Measurements from ENCODE around the gene TRIM64C. TPM values are rescaled to one million over a fixed set of nuclear protein-coding genes. Genes with fewer than 3 reads are reported as not detected.
"Not testable (repeated sequence)": the region's sequence is repeated elsewhere in the genome, so short reads cannot be mapped to it uniquely, and the experiment has no call there.

The TRIM64C gene, protein sequence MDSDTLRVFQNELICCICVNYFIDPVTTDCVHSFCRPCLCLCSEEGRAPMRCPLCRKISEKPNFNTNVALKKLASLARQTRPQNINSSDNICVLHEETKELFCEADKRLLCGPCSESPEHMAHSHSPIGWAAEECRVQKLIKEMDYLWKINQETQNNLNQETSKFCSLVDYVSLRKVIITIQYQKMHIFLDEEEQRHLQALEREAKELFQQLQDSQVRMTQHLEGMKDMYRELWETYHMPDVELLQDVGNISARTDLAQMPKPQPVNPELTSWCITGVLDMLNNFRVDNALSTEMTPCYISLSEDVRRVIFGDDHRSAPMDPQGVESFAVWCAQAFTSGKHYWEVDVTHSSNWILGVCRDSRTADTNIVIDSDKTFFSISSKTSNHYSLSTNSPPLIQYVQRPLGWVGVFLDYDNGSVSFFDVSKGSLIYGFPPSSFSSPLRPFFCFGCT
- not detected for total RNA-seq

DNA sequence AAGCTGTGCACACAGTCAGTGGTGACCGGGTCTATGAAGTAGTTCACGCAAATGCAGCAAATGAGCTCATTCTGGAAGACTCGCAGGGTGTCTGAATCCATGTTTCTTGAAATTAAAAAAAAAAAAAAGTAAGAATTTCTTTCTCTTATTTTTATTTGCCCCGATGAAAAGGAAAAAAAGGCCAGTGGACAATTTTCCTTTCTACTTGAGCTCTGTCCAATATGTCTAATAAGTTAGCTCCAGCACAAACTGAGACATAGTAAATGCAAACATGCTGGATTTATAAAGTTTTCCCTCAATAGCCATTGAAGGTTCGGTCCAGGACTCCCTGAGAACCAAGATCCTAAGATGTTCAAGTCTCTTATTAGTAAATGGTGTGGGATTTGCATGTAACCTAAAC is at the start of gene TRIM64C:
TRIM64C (minus strand) TSS at position 101 of the 400 bp plus-strand sequence; CDS start at position 101, 0 bp downstream.
- H3K4me1 ChIP-seq; H3K9me3 ChIP-seq; H3K36me3 ChIP-seq; H3K27ac ChIP-seq (replicated peaks in 1 of 4); H3K4me3 ChIP-seq; H3K27me3 ChIP-seq; DNase-seq (ENCODE audit: extremely low spot score); intact Hi-C loops (cut with DNase I): not testable (repeated sequence)
- 76% methylated on average over 5 of the region's 5 CpGs for WGBS

DNA sequence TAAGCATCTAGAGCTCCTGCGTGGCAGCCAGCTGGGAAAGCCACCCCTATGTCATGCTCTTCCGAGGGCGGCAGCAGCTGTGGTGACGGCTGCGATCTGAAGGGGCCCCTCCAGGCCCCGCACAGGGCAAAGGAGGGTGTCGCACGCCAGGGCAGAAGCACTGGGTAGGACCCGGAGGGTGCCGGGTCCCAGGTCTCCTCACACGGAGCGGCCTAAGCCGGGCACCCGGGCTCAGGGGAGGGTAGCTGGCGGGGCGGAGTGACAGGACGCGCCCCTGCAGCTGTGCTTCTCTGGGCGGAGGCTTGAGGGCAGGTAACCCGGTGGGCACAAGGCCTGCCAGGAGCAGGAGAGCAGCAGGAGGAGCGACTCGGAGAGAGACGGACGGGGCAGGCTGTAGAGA is 43.4 kb upstream of the TRIM64C start:
- DNase-seq (ENCODE audit: extremely low spot score); H3K27me3 ChIP-seq; H3K4me1 ChIP-seq; intact Hi-C loops (cut with DNase I); H3K4me3 ChIP-seq; H3K36me3 ChIP-seq; H3K27ac ChIP-seq (replicated peaks in 1 of 4); H3K9me3 ChIP-seq: not testable (repeated sequence)
- 94% methylated on average over 16 of the region's 24 CpGs for WGBS

DNA sequence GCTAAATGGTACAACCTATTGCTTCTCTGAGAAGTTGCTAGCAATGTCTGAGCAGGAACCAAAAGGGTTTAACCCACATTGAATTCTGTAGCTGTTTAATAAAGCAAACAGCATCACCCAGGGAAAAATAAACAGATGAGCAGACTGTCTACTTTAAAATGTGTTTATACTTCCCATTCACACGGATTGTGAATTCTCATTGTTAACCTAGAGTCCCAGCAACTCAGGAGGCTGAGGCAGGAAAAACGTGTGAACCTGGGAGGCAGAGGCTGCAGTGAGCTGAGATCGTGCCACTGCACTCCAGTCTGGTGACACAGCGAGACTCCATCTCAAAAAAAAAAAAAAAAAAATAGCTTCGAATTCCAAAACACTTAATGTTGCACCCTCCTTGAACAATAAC is 11.0 kb upstream of the TRIM64C start:
- DNase-seq (ENCODE audit: extremely low spot score); H3K4me3 ChIP-seq; H3K27ac ChIP-seq (replicated peaks in 1 of 4); H3K36me3 ChIP-seq; H3K9me3 ChIP-seq; intact Hi-C loops (cut with DNase I); H3K4me1 ChIP-seq; H3K27me3 ChIP-seq: not testable (repeated sequence)
- WGBS: 64% methylated on average over 5 of the region's 5 CpGs

DNA sequence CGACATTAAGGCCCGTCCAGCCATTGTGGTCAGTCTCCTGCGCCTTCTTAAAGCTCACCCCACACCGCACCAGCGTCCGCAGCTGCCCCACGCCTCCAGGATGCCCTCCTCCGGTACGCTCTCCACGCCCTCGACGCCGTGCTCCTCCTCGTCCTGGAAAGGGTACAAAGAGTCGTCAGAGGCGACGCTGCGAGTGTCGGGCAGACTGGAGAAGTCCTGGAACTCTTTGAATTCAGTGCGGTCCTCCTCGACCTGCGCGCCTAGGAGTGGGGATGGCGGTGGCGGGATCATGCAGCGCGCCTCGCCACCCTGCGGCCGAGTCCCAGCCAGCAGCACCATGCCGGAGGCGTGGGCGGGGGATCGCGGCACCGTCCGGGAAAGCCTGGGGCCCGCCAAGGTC is 9.1 kb downstream of the TRIM64C start:
- H3K9me3 ChIP-seq; intact Hi-C loops (cut with DNase I); DNase-seq (ENCODE audit: extremely low spot score); H3K36me3 ChIP-seq; H3K4me1 ChIP-seq; H3K27ac ChIP-seq (replicated peaks in 1 of 4); H3K4me3 ChIP-seq: not testable (repeated sequence)
- WGBS: 64% methylated on average over 30 of the region's 38 CpGs
- peaks cover 0 to 23% (median 0%) of the 10 kb centered on the region in 4 donors for H3K27me3 ChIP-seq

DNA sequence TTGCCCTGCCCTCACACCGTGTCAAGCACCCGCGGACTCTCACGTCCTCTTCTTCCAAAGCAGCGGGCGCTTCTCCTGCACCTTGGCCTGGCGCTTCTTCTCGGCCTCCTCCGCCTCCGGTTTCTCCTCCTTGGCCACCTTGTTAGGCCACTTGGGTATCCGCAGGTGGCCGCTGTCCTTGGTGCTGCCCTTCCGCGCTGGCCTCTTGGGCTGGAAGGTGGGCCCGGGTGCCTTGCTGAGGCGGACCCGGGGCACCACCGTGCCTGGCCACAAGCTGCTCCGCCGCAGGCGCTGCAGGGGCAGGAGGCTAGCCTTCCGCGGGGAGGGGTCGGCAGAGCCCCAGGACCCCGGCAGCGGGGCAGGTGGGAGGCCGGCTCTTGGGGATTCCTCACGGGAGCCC is 10.7 kb downstream of the TRIM64C start:
- intact Hi-C loops (cut with DNase I): not testable (repeated sequence)

DNA sequence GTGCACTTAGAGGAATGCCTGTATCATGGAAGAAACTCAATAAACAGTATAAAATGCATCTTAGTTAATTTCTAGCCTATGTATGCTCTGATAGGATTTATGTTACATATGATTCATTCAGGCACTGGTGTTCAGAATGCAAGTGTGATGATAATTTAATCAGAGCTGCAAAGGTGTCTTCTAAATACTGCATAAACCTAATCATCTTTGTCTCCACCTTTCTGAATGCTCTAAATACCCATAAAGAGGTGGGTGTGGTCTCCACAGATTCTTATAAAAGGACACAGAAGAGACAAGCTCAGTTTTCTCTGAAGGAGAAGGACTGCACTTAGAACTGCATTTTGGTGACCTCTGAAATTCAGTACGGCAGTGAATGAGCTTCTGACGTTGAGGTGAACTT is 30.4 kb downstream of the TRIM64C start, which contains the start of gene TRIM49B:
TRIM49B (plus strand) TSS at position 301 of the 400 bp plus-strand sequence. CDS start 2,777 bp downstream, outside the sequence.
- H3K4me1 ChIP-seq; DNase-seq (ENCODE audit: extremely low spot score); H3K4me3 ChIP-seq; H3K27ac ChIP-seq (replicated peaks in 1 of 4); H3K9me3 ChIP-seq; H3K27me3 ChIP-seq; intact Hi-C loops (cut with DNase I); H3K36me3 ChIP-seq: not testable (repeated sequence)
- WGBS: 49% methylated on average over 2 of the region's 2 CpGs

More for the DNA sequence above, 10.7 kb downstream of the TRIM64C start:
- peaks cover 0 to 23% (median 0%) of the 10 kb centered on the region in 4 donors for H3K27me3 ChIP-seq
- not testable (repeated sequence) for H3K9me3 ChIP-seq; H3K4me3 ChIP-seq; H3K27ac ChIP-seq (replicated peaks in 1 of 4); H3K36me3 ChIP-seq; DNase-seq (ENCODE audit: extremely low spot score); H3K4me1 ChIP-seq
- WGBS: 69% methylated on average over 12 of the region's 28 CpGs

Small RNAs within 50 kb of the gene (small RNA-seq; reads per million reads assigned to genes)
- 0 reads per million in 3 donors for gene AC084851.1

Other genes with a start within 250 kb of the TRIM64C start
- gene TRIM51G, start 75.2 kb downstream of the TRIM64C start, total RNA-seq: not detected
- gene TRIM49B, start 30.3 kb downstream of the TRIM64C start, total RNA-seq: not detected
- gene FOLH1, start 149.5 kb upstream of the TRIM64C start, total RNA-seq: 1 to 10 TPM in 2 of 4 donors, under 1 TPM in 2; 0.42 to 2.0 (median 1.2) TPM